HTERT RPE-1 (cell line): ENCODE data around the gene KCNA5.

Source experiments
- in situ Hi-C: fragments of 300-500 bp; cut with MboI; formaldehyde crosslinking; loops from 4 replicates; pipeline ENCODE4 v1.14.3; 2020; ENCODE audit warnings: low sequenced_read_pairs

Gene KCNA5

GRCh38 chr12:5043589-5044419 lies at the start of gene KCNA5:
Gene KCNA5, plus strand, starts transcription at chr12:5043879. Its CDS starts 269 bp downstream, at chr12:5044148.
- in situ Hi-C loops, result no loop called here

- in situ Hi-C loops, result no loop called here
Observed at GRCh38 chr12:4994622-4995021, 49.1 kb upstream of the KCNA5 start.

GRCh38 chr12:4996714-4997113 lies 47.0 kb upstream of the KCNA5 start:
- in situ Hi-C loops, result no loop called here

- in situ Hi-C loops, result no loop called here
Observed at GRCh38 chr12:4997939-4998338, 45.7 kb upstream of the KCNA5 start.

- in situ Hi-C loops, result no loop called here
Observed at GRCh38 chr12:5000204-5000603, 43.5 kb upstream of the KCNA5 start.

GRCh38 chr12:5000658-5001385 lies 42.9 kb upstream of the KCNA5 start:
- in situ Hi-C loops, result no loop called here

GRCh38 chr12:5003025-5003666 lies 40.5 kb upstream of the KCNA5 start:
- in situ Hi-C loops, result no loop called here

- in situ Hi-C loops, result no loop called here
Observed at GRCh38 chr12:5008661-5009060, 35.0 kb upstream of the KCNA5 start.

GRCh38 chr12:5010151-5010550 lies 33.5 kb upstream of the KCNA5 start:
- in situ Hi-C loops, result no loop called here

- in situ Hi-C loops, result no loop called here
Observed at GRCh38 chr12:5012337-5012736, 31.3 kb upstream of the KCNA5 start.

- in situ Hi-C loops, result no loop called here
Observed at GRCh38 chr12:5013266-5013730, 30.4 kb upstream of the KCNA5 start.

GRCh38 chr12:5014269-5014668 lies 29.4 kb upstream of the KCNA5 start:
- in situ Hi-C loops, result no loop called here

- in situ Hi-C loops, result no loop called here
Observed at GRCh38 chr12:5015711-5016492, 27.8 kb upstream of the KCNA5 start.

- in situ Hi-C loops, result no loop called here
Observed at GRCh38 chr12:5016526-5016925, 27.2 kb upstream of the KCNA5 start.

- in situ Hi-C loops, result no loop called here
Observed at GRCh38 chr12:5017638-5018348, 25.9 kb upstream of the KCNA5 start.

- in situ Hi-C loops, result no loop called here
Observed at GRCh38 chr12:5018677-5019076, 25.0 kb upstream of the KCNA5 start.

GRCh38 chr12:5022025-5022424 lies 21.7 kb upstream of the KCNA5 start:
- in situ Hi-C loops, result no loop called here

- in situ Hi-C loops, result no loop called here
Observed at GRCh38 chr12:5022465-5023061, 21.1 kb upstream of the KCNA5 start.

GRCh38 chr12:5023842-5024241 lies 19.8 kb upstream of the KCNA5 start:
- in situ Hi-C loops, result no loop called here
